CD4-positive, alpha-beta T cell treated with Interleukin-21 for 1 hour (primary cell): Measurements from ENCODE around the gene ZBTB21.

ENCODE experiments used
- DNase-seq: peaks from one replicate; pipeline ENCODE4 v3.0.0-alpha.2; 2020

The ZBTB21 gene

DNA sequence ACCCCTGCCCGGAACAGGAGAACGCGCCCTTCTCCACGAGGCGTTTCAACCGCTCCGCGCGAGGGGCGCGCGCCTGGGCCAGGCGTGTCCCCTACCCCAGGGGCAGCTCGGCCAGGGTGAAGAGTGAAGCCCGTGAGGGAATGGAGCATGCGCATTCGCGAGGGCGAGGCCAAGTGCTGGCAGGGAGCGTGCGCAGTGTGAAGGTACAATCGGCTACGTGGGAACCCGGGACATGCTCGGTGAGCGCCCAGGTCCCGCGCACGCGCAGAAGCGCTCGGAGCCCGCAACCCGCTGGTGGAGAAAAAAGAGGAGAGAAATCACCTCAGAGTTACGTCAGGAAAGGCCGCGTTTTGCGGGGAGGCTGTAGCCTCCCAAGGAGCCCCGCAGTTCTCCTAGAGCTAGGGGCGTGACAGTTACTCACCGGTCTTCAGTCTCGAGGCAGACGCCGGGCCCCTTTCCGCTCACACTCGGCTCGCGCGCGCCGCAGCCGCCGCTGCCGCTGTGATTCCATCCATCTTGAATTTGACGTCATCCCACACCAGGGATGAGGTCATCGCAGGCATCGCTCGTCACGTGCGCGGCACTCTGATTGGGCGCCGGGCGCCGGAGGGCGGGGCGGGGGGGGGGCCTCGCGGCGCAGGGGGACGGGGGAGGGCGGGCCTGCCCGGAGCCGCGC, at the start of gene ZBTB21:
ZBTB21 (minus strand) TSS at position 530 of the 676 bp plus-strand sequence. CDS start 16,265 bp downstream, outside the sequence.
- peak; percentile 98 for DNase-seq

DNA sequence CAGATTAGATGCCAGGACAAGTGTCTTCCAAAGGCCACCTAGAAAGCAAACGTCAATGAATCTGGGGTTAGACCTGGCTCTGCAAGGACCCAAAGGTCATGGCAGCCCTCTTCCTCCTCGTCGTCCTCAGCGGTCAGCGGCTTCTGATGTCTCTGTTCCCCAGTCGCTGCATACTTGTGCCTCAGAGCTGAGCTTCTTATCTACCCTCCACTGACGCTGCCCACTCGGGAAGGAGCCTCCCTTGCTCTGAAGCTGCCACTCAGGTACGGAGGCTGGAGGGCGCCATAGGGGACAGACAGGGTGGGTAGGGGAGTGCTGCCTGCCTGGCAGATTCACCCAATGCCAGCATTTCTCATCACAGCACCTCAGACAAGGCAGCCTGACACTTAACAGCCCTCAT, 49.6 kb upstream of the ZBTB21 start:
- no peak for DNase-seq

DNA sequence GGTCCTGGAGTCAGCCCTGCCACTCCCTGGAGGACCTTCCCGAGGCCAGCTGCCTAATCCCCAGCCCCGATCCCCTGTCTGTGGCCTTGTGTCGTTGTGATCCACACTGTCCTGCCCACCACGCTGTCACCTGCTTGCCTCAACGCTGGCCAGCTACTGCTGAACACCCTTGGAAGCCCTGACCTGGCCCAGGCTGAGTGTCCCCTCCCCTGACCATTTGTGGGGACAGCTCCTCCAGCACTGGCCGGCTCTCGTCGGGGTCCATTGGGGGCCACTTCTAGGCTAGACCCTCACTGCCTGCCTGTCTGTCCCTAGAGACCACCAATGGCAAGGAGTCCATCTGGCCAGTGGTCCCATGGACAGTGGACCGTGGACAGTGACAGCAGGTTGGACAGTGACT, 49.0 kb upstream of the ZBTB21 start:
- no peak for DNase-seq

DNA sequence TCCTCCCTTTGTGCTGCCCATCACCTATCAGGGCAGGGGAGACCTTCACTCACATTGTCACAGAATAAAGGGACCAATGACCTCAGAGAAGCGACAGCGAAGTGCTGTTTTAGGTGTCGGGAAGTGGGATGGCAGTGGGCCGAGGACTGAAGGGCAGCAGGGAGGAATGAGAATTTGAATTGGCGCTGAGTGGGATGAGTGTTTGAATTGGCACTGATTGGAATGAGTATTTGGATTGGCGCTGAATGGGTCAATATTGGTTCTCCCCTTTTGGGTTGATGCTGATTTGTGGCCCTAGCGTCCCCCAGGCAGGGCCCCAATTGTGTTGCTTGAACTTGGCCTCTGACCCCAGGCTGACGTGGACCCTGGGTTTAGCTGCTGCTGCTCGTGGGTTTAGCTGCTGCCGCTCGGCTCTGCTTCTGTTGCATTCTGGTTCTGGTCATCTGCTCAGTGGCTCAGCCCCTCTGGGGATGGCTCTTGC, 48.5 kb upstream of the ZBTB21 start:
- DNase-seq = no peak

DNA sequence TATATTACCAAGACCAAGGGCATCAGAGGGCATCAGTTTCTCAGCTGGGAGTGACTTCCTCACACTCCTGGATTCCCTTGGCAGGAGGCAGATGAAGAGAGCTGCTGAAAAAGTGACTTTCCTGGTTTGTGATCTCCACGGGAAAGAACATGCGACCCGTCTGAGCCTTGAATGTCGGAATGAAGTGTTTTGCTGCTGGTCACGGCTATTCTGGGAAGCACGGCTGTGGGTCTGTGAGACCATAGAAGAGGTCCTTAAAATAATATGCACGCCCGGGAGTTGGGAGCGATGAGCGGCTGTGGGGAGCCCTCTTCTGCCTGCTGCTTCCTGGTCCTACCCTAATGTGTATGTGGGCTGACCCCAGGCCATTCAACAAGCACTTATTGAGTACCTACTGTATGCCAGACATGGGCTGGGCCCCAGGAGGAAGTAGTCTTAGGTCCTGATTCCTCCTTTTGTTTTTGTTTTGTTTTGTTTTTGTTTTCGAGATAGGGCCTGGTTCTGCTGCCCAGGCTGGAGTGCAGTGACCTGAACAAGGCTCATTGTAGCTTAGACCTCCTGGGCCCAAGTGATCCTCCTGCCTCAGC, 47.8 kb upstream of the ZBTB21 start:
- DNase-seq = no peak

DNA sequence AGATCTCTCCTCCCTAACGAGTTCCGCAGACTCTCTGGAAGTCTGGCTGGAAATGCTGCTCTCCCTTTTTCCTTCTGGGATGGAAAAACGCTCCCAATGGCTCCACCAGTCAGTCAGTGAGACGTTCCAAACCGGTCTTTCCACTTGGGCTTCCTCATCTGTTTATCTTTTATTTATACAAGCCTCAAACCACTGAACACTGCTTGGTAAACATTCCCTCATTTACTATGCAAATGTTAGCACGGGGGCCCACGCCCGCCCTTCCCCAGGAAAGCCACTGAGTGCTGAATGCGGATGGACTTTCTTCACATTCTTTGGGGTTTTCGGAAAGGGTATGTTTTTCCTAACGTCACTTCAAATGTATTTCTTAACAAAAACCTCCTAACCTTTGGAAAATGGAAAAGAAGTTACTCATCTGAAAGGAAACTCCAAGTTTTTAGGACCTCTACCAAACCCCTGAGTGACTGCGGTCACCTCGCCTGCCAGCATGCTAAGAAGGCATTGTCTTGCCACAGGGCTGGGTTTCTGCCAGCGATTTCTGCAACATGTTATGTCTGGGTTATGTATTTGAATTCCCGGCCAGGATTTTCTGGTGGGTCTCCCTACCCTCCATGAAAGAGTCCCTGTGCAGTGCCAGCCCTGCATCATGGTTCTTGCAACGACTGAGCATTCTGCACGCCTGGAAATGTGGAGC, 47.0 kb upstream of the ZBTB21 start:
- DNase-seq = no peak

DNA sequence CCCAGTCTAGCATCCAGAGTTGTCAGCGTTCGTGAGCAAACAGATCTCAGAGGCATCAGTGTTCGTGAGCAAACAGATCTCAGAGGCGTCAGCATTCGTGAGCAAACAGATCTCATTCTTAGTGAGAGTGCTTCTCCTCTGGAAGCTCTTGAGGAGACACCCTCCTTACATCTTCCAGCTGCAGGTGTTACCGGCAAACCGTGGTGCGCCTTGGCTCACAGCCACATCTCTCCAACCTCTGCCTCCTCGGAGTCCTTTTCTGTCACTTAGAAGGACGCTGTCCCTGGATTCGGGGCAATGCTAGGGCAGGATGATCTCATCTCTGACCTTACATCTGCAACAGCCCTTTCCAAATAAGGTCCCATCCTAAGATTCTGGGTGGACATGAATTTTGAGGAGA, 46.3 kb upstream of the ZBTB21 start:
- DNase-seq = no peak

DNA sequence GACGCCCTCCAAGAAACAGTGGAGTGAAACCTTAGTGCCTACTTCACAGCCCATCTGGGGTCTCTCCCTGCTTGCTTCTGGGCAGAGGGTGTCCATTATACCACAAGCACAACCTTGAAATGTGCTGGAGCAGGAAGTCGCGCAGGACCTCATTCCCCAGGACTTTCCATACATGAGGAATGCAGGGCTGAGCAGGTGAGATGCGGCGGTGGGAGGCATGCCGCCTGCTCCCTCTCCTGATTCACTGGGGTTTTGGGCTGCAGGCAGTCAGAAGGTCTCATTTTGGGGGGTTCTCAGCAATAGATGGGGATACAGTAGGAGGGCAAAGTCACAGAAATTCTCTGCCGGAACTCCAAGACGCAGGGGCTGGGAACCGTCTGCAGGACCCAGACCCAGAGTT, 45.3 kb upstream of the ZBTB21 start:
- no peak for DNase-seq

DNA sequence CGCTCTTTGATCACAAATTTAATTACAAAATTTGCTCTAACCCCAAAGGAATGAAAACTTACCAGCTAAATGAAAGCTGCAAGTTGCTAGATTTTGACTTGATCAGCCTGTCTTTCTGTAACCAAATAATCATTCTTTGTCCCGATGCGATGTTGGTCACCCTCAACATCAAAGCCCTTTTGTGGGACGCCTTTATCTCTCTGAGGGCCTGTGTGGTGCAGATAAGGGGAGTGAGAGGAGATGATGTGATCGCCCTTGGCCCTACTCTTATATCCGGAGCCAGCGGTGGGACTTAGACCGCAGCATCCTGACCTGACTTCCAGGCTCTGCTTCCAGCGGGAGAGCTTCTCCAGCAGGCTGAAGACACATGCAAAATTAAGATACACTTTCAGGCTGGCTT, 41.6 kb upstream of the ZBTB21 start:
- no peak for DNase-seq

DNA sequence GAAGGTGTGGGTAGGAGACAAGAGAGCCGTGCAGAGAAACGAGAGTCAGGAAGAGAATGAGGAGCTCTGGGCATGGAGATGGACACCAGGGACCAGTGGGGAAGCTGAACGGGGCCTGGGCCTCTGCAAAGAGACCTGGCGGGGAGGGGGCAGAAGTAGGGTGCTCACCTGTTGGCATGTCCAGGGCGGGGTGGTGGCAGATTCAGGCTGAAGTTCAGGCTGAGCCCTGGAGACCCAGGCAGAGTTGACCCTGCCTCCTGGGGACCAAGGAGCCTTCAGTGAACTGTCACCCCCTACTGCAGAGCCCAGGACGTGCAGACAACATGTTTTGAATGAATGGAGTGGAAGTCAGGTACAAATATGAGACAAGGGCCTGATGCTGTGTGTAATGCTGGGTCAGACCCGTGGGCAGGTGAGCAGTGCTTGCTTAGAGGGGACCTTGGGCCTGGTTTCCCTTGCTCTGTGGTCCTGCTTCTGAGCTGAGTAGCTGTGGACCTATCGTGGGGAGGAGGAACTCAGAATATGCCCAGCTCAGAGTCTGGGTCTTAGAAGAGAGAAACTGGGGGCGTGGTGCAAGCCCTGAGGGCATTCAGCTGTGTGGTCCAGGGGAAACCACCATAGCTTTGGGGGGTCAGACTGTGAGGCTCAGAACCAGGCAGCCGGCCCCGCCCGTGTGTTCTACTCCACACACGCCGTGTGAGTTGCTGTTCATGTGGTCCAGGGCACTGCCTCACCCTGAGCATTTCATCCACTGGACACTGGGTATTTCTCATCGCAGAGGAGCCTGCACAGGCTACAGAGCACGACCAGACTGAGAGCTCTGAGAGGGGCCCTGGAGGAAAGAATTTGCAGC, 39.6 kb upstream of the ZBTB21 start:
- no peak for DNase-seq

DNA sequence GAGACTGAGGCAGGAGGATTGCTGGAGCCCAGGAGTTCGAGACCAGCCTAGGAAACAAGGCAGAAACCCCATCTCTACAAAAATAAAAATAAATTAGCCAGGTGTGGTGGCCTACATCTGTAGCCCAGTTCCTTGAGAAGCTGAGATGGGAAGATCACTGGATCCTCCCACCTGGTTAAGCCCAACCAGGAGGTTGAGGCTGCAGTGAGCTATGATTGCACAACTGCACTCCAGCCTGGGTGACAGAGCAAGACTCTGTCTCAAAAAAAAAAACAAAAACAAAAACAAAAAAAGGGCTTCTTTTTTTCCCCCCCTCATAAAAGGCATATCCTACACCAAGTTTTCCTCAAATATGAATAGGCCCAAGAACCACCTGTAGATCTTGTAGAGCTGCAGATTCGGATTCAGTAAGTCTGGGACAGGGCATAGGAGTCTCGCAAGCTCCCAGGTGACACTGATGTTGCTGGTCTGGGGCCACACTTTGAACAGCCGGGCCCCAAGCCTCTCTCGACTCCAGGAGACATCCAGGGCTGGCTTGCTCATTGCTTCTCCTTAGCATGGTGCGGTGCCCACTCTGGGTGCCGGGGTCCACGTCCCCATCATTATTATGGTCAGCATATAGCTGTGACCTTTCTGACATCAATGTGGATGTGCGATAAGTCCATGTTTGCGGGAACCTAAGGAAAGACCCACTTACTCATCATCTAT, 38.9 kb upstream of the ZBTB21 start:
- no peak for DNase-seq

DNA sequence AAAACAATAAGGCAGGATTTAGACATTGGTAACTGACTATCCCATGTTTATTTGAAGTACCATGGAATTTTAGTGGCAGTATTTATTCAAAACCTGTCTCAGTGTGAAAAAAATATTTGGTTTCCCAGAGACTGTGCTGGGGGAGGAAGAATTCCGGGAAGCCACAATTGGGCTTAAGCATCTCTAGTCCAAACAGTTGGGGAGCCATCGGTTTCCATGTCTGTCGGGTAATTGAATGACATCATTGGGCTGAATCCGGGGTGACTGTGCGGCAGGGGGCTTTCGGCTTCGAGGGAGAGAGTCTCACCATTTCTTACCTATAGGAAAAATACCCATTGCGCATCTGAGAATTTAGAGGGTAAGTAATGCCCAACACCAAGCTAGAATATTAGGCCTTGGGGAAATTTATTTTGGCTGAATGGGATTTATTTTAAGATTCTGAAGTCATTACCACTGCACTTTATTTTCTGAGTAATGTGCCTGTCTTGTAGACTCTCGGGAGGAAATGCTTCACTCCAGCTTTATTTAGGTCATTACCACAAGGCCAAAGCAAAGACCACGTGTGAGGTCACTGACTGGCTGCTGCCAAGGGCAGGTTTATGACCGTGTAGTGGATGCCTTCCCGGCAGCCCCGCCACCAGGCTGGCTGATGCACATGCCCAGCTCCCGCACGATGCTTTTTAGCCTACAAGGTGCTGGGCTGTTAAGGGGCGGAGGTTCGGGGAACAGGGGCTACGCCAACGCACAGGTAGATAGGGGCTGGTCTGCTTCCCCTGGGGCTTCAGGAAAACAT, 37.9 kb upstream of the ZBTB21 start:
- no peak for DNase-seq

DNA sequence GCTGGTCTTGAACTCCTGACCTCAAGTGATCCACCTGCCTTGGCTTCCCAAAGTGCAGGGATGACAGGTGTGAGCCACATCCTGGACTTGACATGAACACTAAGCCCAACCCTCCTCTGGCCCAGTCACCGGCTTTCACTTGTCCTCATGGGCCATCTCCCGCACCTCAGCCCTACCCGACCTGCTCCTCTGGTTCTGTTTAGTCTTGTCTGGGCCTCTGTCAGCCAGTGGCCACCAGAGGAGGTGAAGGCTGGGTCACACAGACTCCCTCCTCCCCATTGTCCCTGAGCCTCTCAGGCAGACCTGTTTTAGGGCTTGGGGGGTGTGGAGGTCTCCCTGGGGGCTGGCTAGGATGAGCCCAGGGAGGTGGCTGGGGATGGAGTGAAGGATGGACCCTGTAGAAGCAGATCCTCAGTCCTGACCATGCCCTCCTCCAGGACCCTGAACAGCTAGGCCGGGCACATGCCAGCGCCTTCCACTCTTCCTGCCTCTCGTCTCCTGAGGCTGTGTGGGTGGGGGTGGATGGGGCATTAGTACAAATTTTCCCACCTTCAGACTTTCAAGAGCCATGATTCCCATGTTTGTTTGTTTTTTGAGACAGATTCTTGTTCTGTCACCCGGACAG, 34.8 kb upstream of the ZBTB21 start:
- no peak for DNase-seq

DNA sequence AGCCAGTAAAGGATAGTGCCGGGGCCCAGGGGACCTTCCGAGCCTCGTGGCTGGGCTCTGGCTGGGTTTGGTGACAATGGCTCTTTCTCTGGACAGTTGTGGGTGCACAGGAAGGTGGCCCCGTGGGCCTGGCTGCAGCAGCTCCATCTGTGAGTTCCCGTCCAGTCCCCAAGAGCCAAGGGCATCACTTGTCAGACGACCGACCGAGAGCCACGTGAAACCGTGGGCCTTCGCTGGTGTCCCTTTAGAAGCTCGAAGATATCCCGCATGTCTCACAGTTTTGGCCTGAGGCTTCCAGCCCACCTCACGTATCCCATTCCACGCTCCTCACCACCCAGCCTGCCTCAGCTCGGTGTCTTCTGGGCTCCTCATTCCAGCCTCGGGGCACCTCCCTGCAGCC, 33.8 kb upstream of the ZBTB21 start:
- no peak for DNase-seq

DNA sequence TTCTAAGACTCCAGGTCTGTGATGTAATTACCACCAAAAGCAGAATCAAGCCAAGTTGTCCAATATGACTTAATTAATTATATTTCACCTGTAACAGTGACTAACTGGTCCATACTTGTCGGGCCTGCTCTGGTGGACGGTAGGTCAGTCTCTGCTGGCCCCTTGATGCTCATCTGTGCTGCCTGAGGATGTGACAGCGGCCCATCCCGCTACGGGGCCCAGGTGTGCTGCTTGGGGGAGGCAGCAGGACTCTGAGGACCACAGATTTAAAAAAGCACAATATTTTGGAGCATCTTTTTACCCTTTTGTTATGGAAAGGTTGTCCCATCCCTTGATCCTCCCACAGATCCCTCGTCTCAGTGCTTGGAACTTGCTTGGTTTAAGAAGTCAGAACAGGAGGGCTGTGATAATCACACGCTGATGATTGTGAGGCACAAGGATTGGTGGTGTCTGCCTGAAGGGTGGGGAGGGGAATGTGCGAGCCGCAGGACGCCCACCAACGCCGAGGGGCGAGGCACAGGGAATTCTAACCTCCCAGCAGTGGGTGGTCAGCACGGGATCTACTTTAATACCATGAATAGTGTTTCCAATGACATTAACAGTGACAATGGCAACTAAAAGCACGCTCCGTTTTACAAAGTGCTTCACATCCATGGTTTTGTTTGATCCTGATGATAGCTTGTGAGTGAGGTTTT, 33.2 kb upstream of the ZBTB21 start:
- DNase-seq = no peak

DNA sequence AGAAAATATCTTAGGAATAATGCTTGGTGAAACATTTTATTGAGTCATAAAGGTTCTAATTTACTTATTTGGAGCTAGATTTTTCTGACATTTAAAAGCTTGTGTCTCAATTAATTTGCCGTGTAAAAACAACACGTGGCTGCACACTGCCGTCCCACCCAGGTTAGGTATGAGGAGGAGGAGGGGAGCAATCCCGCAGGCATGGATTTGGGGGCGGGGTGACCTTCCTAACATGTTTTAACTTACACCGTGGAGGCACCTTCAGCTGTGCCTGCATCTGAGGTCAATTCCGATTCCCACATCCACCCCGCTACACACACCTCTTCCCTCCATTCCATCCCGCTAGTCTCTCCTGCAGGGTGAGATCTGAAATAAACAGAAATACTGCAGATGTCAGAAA, 32.5 kb upstream of the ZBTB21 start:
- DNase-seq = no peak

DNA sequence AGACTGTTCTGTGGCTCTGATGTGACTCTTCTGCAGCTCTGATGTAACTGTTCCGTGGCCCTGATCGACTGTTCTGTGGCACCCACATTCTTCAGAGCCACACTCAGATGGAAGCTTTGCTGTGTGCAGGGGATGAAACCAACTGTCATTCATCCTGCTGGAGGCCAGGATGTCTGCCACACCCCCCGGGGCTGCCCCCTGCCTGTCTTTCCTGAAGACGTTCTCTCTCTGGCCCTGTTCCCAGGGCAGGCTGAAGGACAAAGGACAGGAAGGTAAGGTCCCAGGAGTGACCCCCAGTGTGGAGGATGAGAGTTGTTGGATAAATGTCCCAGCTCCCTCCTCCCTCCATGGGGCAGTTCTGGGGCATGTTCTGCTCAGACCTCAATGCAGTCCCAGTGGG, 31.6 kb upstream of the ZBTB21 start:
- DNase-seq = no peak

DNA sequence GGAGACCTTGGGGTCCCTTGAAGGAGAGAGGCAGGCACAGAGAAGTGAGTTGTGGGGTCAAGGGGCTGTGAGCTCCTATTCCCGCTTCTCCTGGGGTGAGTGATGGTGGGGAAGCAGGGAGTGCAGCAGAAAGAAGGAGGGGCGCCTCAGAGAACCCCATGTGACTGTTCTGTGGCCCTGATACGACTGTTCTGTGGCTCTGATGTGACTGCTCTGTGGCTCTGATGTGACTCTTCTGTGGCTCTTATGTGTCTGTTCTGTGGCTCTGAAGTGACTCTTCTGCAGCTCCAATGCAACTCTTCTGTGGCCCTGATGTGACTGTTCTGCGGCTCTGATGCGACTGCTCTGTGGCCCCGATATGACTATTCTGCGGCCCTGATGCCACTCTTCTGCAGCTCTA, 31.1 kb upstream of the ZBTB21 start:
- DNase-seq = no peak

DNA sequence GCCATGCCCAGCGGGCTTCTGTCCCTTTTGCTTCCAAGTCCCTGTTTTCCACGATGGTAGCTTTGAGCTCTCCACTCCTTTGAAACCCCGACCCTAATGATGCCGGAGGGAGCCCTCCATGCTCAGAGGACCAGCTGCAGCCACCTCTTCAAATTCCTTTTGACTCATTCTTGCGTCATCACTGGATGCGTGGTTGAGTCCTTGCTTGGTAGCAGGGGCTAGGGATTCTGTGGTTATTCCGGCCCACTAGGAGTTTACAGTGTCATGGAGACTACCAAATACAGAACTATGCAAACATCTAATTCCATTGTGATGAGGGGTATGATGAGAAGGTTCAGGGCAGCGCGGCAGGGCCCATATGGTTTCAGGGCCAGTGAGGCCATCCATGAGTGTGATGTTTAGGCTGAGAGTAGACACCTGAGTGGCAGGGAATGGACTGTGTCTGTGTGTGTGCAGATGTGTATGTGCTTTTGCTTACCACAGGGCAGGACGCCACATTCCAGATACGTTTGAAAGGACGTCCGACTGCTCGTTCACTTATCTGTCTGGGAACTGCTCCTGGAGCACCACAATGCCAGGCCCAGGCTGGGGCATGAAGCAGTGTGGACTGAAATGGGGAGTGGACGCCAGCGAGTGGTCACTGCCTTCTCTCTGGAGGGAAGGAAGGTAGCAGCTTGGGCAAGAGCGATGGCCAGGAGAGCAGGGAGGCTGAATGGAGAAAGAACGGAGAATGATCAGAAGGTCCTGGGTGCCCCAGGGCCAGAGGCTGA, 30.4 kb upstream of the ZBTB21 start:
- no peak for DNase-seq

DNA sequence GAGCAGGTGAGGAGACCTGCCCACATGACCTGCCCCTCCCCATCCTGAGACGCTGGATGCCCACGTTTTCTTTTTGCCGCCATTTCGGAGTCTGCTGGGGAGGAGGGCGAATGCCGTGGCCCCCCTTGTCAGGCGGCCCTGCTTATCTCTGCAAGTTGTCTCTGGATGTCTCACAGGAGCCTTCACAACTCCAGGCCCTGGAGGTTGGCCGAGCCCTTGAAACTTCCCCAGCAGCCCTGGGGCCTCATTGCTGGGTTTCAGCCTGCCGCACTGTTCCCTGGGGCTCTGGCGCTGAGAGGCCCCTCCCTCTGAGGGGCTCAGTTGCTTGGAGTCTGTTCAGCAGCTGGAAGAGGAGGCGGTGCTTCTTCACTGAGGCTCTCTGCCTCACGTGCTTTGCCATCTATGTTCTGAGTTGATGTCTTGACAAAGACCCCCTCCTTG, 29.8 kb upstream of the ZBTB21 start:
- DNase-seq = no peak
